ENCODE data around the gene CYP2C9. TPM values are rescaled to one million over a fixed set of nuclear protein-coding genes. Genes with fewer than 3 reads are reported as not detected.

CYP2C9 gene
- total RNA-seq, 6 experiments from 2014 or later, result 231 to 3,951 (median 1,253) TPM

GRCh38 chr10:94992811-94993210 is 54.4 kb downstream of the CYP2C9 start:
- Histone ChIP-seq H3K9me3 (no peaks in the 10 kb centered on the region), H3K4me3 (no peak overlapping the region), H3K4me1 (peaks cover 0 to 17% (median 0%) of the 10 kb centered on the region in 4 donors), H3K27me3 (no peaks in the 10 kb centered on the region), H3K27ac (peak overlapping the region in 1 of 3 donors; percentile 62), H3K36me3 (peaks cover 0 to 14% (median 8%) of the 10 kb centered on the region in 4 donors)
- TF ChIP-seq POLR2A (IDR thresholded peaks at IDR 0.05), result no peak
- no peak for TF ChIP-seq CTCF (IDR thresholded peaks at IDR 0.05)
- no peak for DNase-seq
- intact Hi-C loops (cut with DNase I), result no loop called here
- WGBS (ENCODE audit: insufficient coverage, low coverage, low lambda C conversion rate, missing lambda C conversion rate), result 38% methylated on average over 4 of the region's 4 CpGs
- peak in 1 of 4 donors; percentile 15 for ATAC-seq

- no peaks in the 10 kb centered on the region for H3K9me3 ChIP-seq
- no peak overlapping the region for H3K4me3 ChIP-seq
- DNase-seq (no peak), ATAC-seq (no peak)
- intact Hi-C loops (cut with DNase I), result no loop called here
- H3K36me3 ChIP-seq, result no peaks in the 10 kb centered on the region
- WGBS (ENCODE audit: insufficient coverage, low coverage, low lambda C conversion rate, missing lambda C conversion rate), result 84% methylated on average over 4 of the region's 6 CpGs
- TF ChIP-seq POLR2A (IDR thresholded peaks at IDR 0.05) (no peak), CTCF (IDR thresholded peaks at IDR 0.05) (no peak)
- H3K4me1 ChIP-seq, result no peaks in the 10 kb centered on the region
- H3K27ac ChIP-seq, result no peak overlapping the region
- no peaks in the 10 kb centered on the region for H3K27me3 ChIP-seq
These were observed 59.3 kb downstream of the CYP2C9 start for GRCh38 chr10:94997741-94998174.

- intact Hi-C loops (cut with DNase I), result no loop called here
- Histone ChIP-seq H3K4me1 (peaks cover 0 to 6% (median 0%) of the 10 kb centered on the region in 4 donors), H3K36me3 (no peaks in the 10 kb centered on the region), H3K9me3 (no peaks in the 10 kb centered on the region), H3K4me3 (no peak overlapping the region), H3K27me3 (no peaks in the 10 kb centered on the region), H3K27ac (no peak overlapping the region)
- WGBS (ENCODE audit: insufficient coverage, low coverage, low lambda C conversion rate, missing lambda C conversion rate), result no CpG with 5 or more reads among the region's 2 CpGs
- TF ChIP-seq CTCF (IDR thresholded peaks at IDR 0.05) (no peak), POLR2A (IDR thresholded peaks at IDR 0.05) (no peak)
- ATAC-seq, result no peak
- no peak for DNase-seq
These were observed 88.0 kb downstream of the CYP2C9 start for GRCh38 chr10:95026461-95026860.

GRCh38 chr10:95031656-95032055 is 93.2 kb downstream of the CYP2C9 start:
- H3K4me1 ChIP-seq, result no peaks in the 10 kb centered on the region
- no peak for TF ChIP-seq CTCF (IDR thresholded peaks at IDR 0.05)
- no peak for TF ChIP-seq POLR2A (IDR thresholded peaks at IDR 0.05)
- H3K27me3 ChIP-seq, result no peaks in the 10 kb centered on the region
- DNase-seq (no peak), ATAC-seq (no peak)
- no peak overlapping the region for H3K4me3 ChIP-seq
- H3K27ac ChIP-seq, result no peak overlapping the region
- H3K36me3 ChIP-seq, result peaks cover 0 to 2% (median under 1%) of the 10 kb centered on the region in 4 donors
- no peaks in the 10 kb centered on the region for H3K9me3 ChIP-seq
- intact Hi-C loops (cut with DNase I), result no loop called here

- H3K4me3 ChIP-seq, result no peak overlapping the region
- peak overlapping the region in 1 of 3 donors; percentile 43 for H3K27ac ChIP-seq
- peaks cover 0 to 29% (median 15%) of the 10 kb centered on the region in 4 donors for H3K36me3 ChIP-seq
- H3K4me1 ChIP-seq, result no peaks in the 10 kb centered on the region
- H3K9me3 ChIP-seq, result no peaks in the 10 kb centered on the region
- DNase-seq, result no peak
- TF ChIP-seq POLR2A (IDR thresholded peaks at IDR 0.05), result no peak
- TF ChIP-seq CTCF (IDR thresholded peaks at IDR 0.05), result no peak
- no peaks in the 10 kb centered on the region for H3K27me3 ChIP-seq
- ATAC-seq, result peak in 1 of 4 donors; percentile 0
- intact Hi-C loops (cut with DNase I), result no loop called here
- WGBS (ENCODE audit: insufficient coverage, low coverage, low lambda C conversion rate, missing lambda C conversion rate), result 48% methylated on average over 4 of the region's 4 CpGs
These were observed 95.9 kb downstream of the CYP2C9 start for GRCh38 chr10:95034401-95034800.
